K562 (cell line): ENCODE results near the gene MAST4. TPM values are rescaled to one million over a fixed set of nuclear protein-coding genes. Genes with fewer than 3 reads are reported as not detected.

Experiments used
- polyA plus RNA-seq, 8 experiments: library from polyadenylated mRNA; depleted of rRNA in 4 of 8; stranded (reverse) in 5 of 8; unstranded in 3 of 8; fragments of >200 nt; fragmentation: Nextera tagmentation in 2 of 8; fragmentation: Illumina TruSeq in 1 of 8; extraction: Ambion mirVana in 2 of 8; extraction: Trizol in 1 of 8; gene quantifications; 2 replicates each; pipeline versions ENCODE4 v1.2.1 to v1.2.3, GENCODE V29; 2011 to 2014; ENCODE audit warnings: inconsistent platforms in 1 of 8, missing spikeins in 1 of 8
- total RNA-seq, 7 experiments: library from RNA; depleted of rRNA in 6 of 7; stranded (reverse); fragments of >200 nt in 6 of 7; fragmentation: Illumina TruSeq in 2 of 7; extraction: Trizol in 2 of 7; gene quantifications; 2 replicates each; pipeline versions ENCODE4 v1.2.1 to v1.2.3, GENCODE V29; 2011 to 2021; ENCODE audit warnings: low replicate concordance in 1 of 7
- TF ChIP-seq, protein P1 (sequence below): fragments of 450-650 bp; IDR thresholded peaks from 2 replicates; pipeline ENCODE4 v1.6.1; 2016; ENCODE audit warnings: low read depth

MAST4 gene
- total and polyA plus RNA-seq, 9 of the 15 experiments (the other 6 are each of a cell fraction or from before 2014, with no cell fraction given) = 0.88 to 10.1 (median 5.2) TPM

DNA sequence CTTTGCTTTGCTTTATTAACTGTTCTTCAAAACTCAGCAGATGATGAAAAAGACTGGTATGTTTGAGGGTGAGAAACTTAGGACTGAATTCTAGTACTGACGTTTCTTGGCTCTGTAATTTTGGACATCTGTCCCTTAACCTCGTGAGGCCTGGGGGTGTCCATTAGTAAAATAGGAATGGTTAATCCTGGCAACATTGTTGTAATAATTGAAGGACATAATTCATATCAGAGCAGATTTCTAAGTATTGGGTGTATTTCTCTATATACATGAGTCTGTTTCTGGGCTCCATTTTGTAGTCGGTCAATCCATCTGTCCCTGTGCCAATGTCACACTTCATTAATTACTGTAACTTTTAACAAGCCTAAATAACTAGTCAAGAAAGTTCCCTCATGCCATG, 206.7 kb downstream of the MAST4 start (continued):
- TF ChIP-seq, protein P1, sequence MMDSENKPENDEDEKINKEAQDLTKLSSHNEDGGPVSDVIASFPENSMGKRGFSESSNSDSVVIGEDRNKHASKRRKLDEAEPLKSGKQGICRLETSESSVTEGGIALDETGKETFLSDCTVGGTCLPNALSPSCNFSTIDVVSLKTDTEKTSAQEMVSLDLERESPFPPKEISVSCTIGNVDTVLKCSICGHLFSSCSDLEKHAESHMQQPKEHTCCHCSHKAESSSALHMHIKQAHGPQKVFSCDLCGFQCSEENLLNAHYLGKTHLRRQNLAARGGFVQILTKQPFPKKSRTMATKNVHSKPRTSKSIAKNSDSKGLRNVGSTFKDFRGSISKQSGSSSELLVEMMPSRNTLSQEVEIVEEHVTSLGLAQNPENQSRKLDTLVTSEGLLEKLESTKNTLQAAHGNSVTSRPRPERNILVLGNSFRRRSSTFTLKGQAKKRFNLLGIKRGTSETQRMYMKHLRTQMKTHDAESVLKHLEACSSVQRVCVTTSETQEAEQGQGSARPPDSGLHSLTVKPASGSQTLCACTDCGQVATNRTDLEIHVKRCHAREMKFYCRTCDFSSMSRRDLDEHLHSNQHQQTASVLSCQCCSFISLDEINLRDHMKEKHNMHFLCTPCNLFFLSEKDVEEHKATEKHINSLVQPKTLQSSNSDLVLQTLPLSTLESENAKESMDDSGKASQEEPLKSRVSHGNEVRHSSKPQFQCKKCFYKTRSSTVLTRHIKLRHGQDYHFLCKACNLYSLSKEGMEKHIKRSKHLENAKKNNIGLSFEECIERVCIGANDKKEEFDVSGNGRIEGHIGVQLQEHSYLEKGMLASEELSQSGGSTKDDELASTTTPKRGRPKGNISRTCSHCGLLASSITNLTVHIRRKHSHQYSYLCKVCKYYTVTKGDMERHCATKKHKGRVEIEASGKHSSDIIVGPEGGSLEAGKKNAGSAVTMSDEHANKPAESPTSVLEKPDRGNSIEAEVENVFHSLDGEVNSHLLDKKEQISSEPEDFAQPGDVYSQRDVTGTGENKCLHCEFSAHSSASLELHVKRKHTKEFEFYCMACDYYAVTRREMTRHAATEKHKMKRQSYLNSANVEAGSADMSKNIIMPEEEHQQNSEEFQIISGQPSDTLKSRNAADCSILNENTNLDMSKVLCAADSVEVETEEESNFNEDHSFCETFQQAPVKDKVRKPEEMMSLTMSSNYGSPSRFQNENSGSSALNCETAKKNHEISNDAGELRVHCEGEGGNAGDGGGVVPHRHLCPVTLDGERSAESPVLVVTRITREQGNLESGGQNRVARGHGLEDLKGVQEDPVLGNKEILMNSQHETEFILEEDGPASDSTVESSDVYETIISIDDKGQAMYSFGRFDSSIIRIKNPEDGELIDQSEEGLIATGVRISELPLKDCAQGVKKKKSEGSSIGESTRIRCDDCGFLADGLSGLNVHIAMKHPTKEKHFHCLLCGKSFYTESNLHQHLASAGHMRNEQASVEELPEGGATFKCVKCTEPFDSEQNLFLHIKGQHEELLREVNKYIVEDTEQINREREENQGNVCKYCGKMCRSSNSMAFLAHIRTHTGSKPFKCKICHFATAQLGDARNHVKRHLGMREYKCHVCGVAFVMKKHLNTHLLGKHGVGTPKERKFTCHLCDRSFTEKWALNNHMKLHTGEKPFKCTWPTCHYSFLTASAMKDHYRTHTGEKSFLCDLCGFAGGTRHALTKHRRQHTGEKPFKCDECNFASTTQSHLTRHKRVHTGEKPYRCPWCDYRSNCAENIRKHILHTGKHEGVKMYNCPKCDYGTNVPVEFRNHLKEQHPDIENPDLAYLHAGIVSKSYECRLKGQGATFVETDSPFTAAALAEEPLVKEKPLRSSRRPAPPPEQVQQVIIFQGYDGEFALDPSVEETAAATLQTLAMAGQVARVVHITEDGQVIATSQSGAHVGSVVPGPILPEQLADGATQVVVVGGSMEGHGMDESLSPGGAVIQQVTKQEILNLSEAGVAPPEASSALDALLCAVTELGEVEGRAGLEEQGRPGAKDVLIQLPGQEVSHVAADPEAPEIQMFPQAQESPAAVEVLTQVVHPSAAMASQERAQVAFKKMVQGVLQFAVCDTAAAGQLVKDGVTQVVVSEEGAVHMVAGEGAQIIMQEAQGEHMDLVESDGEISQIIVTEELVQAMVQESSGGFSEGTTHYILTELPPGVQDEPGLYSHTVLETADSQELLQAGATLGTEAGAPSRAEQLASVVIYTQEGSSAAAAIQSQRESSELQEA = no peak
